Measurements from ENCODE around the gene RRP15. TPM values are rescaled to one million over a fixed set of nuclear protein-coding genes. Genes with fewer than 3 reads are reported as not detected.

Gene RRP15
- total RNA-seq, 3 donors from 2014 or later: 9.8 to 17.7 (median 10.0) TPM

GRCh38 chr1:218364028-218364710 is 79.1 kb downstream of the RRP15 start:
- intact Hi-C loops (cut with DNase I, micrococcal nuclease): no loop called here
- TF ChIP-seq, protein P1, sequence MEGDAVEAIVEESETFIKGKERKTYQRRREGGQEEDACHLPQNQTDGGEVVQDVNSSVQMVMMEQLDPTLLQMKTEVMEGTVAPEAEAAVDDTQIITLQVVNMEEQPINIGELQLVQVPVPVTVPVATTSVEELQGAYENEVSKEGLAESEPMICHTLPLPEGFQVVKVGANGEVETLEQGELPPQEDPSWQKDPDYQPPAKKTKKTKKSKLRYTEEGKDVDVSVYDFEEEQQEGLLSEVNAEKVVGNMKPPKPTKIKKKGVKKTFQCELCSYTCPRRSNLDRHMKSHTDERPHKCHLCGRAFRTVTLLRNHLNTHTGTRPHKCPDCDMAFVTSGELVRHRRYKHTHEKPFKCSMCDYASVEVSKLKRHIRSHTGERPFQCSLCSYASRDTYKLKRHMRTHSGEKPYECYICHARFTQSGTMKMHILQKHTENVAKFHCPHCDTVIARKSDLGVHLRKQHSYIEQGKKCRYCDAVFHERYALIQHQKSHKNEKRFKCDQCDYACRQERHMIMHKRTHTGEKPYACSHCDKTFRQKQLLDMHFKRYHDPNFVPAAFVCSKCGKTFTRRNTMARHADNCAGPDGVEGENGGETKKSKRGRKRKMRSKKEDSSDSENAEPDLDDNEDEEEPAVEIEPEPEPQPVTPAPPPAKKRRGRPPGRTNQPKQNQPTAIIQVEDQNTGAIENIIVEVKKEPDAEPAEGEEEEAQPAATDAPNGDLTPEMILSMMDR (IDR thresholded peaks at IDR 0.05): no peak
- no peaks in the 10 kb centered on the region for H3K9me3 ChIP-seq
- no peak overlapping the region for H3K4me3 ChIP-seq
- ATAC-seq (no peak), DNase-seq (no peak)
- H3K4me1 ChIP-seq (ENCODE audit: low read depth): no peaks in the 10 kb centered on the region
- no peaks in the 10 kb centered on the region for H3K36me3 ChIP-seq (ENCODE audit: low read depth)

GRCh38 chr1:218365226-218365999 is 80.3 kb downstream of the RRP15 start:
- TF ChIP-seq, protein P1 (IDR thresholded peaks at IDR 0.05): no peak
- intact Hi-C loops (cut with DNase I, micrococcal nuclease): no loop called here
- DNase-seq (no peak), ATAC-seq (no peak)
- H3K4me1 ChIP-seq (ENCODE audit: low read depth): no peaks in the 10 kb centered on the region
- no peak overlapping the region for H3K4me3 ChIP-seq
- no peaks in the 10 kb centered on the region for H3K9me3 ChIP-seq
- no peaks in the 10 kb centered on the region for H3K36me3 ChIP-seq (ENCODE audit: low read depth)

DNA sequence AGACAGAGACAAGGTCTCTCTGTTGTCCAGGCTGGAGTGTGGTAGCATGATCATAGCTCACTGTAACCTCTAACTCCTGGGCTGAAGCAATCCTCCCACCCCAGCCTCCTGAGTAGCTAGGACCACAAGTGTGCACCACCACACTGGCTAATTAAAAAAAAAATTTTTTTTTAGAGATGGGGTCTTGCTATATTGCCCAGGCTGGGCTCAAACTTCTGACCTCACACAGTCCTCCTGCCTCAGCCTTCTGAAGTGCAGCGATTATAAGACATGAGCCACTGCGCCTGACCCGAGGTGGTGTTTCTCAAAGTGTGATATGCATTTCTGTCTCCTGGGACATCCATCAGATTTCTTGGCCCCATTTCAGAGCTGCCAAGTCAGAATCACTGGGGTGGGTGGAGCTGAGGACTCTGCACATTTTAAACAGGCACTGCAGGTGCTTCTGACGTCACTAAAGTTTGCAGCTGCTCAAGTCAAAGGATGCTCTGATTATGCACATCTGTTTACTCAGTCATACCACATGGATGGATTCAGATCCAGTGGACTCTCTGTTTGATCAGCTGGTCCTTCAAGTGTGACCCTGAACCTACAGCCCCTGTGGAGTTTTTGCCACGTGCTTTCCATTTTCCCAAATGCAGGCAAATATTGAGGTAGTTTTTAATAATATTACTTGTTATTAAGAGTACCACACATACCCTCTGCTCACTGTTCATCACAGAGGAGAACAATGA is 81.4 kb downstream of the RRP15 start:
- no peak for ATAC-seq
- TF ChIP-seq, protein P1 (IDR thresholded peaks at IDR 0.05): no peak
- H3K9me3 ChIP-seq: no peaks in the 10 kb centered on the region
- H3K4me3 ChIP-seq: no peak overlapping the region
- intact Hi-C loops (cut with DNase I, micrococcal nuclease): no loop called here
- DNase-seq: no peak
- no peaks in the 10 kb centered on the region for H3K4me1 ChIP-seq (ENCODE audit: low read depth)
- H3K36me3 ChIP-seq (ENCODE audit: low read depth): no peaks in the 10 kb centered on the region

GRCh38 chr1:218367118-218367517 is 82.0 kb downstream of the RRP15 start:
- intact Hi-C loops (cut with DNase I, micrococcal nuclease): no loop called here
- H3K9me3 ChIP-seq: no peaks in the 10 kb centered on the region
- ATAC-seq: no peak

GRCh38 chr1:218368686-218369085 is 83.6 kb downstream of the RRP15 start:
- TF ChIP-seq, protein P1 (IDR thresholded peaks at IDR 0.05): no peak
- intact Hi-C loops (cut with DNase I, micrococcal nuclease): no loop called here
- DNase-seq: no peak
- ATAC-seq: no peak
- no peak overlapping the region for H3K4me3 ChIP-seq
- no peaks in the 10 kb centered on the region for H3K4me1 ChIP-seq (ENCODE audit: low read depth)
- H3K36me3 ChIP-seq (ENCODE audit: low read depth): no peaks in the 10 kb centered on the region
- no peaks in the 10 kb centered on the region for H3K9me3 ChIP-seq

More at GRCh38 chr1:218367118-218367517, 82.0 kb downstream of the RRP15 start:
- H3K4me3 ChIP-seq: no peak overlapping the region
- no peaks in the 10 kb centered on the region for H3K4me1 ChIP-seq (ENCODE audit: low read depth)
- no peak for DNase-seq
- H3K36me3 ChIP-seq (ENCODE audit: low read depth): no peaks in the 10 kb centered on the region
- TF ChIP-seq, protein P1 (IDR thresholded peaks at IDR 0.05): no peak
